A673 (cell line): Measurements from ENCODE around the gene TAF15. TPM values are rescaled to one million over a fixed set of nuclear protein-coding genes. Genes with fewer than 3 reads are reported as not detected.

Experiments
- BruUV-seq: library from RNA; stranded (reverse); fragments of 400-500 nt; replicated peaks from 2 replicates; lab custom pipeline; 2021; lab: Mats Ljungman, UMichigan
- CTCF ChIA-PET: fragments of 300-600 bp; sonication (Branson Sonifier 250); formaldehyde crosslinking; loops from one replicate; lab custom pipeline; 2022; ENCODE audit warnings: antibody characterized with exemption; lab: Charles Lee
- POLR2A ChIA-PET: fragments of 300-600 bp; sonication (Branson Sonifier 250); formaldehyde crosslinking; loops from one replicate; lab custom pipeline; 2022; ENCODE audit warnings: antibody characterized with exemption; ENCODE audit not compliant: low non-redundant PET; lab: Charles Lee
- DNase-seq: peaks from one replicate; pipeline ENCODE4 v3.0.0-alpha.2; 2015; ENCODE audit warnings: low spot score
- H3K27ac ChIP-seq: fragments of 200-600 bp; sonication (generic); 2 replicates; pipeline ENCODE4 v1.5.1; 2016; ENCODE audit warnings: mixed run types, low read depth, mild to moderate bottlenecking, mixed read lengths, antibody characterized with exemption, low read length; ENCODE audit not compliant: poor library complexity, severe bottlenecking
- H3K27me3 ChIP-seq: fragments of 200-600 bp; sonication (generic); replicated peaks from 2 replicates; pipeline ENCODE4 v1.6.1; 2017; ENCODE audit warnings: mixed run types, low read depth, mild to moderate bottlenecking, mixed read lengths, antibody characterized with exemption, low read length; ENCODE audit not compliant: insufficient read depth, poor library complexity
- H3K36me3 ChIP-seq: fragments of 200-600 bp; sonication (generic); 2 replicates; pipeline ENCODE4 v1.6.1; 2016; ENCODE audit warnings: mixed run types, mild to moderate bottlenecking, mixed read lengths, antibody characterized with exemption, low read length; ENCODE audit not compliant: insufficient read depth, poor library complexity, severe bottlenecking
- H3K4me1 ChIP-seq: fragments of 200-600 bp; sonication (generic); 2 replicates; pipeline ENCODE4 v1.6.1; 2017; ENCODE audit warnings: mixed run types, mild to moderate bottlenecking, mixed read lengths, antibody characterized with exemption, low read length; ENCODE audit not compliant: insufficient read depth, poor library complexity, severe bottlenecking
- H3K4me3 ChIP-seq: fragments of 200-600 bp; sonication (generic); 2 replicates; pipeline ENCODE4 v1.5.1; 2016; ENCODE audit warnings: low read depth, mixed run types, mild to moderate bottlenecking, mixed read lengths, low read length; ENCODE audit not compliant: poor library complexity, severe bottlenecking
- H3K9me3 ChIP-seq: fragments of 200-600 bp; sonication (generic); 2 replicates; pipeline ENCODE4 v1.6.1; 2016; ENCODE audit warnings: mixed run types, low read depth, mild to moderate bottlenecking, mixed read lengths, antibody characterized with exemption, low read length; ENCODE audit not compliant: poor library complexity, severe bottlenecking
- EZH2 ChIP-seq: fragments of 200-600 bp; sonication (generic); IDR thresholded peaks from 2 replicates; pipeline ENCODE4 v1.6.1; 2017; ENCODE audit warnings: borderline replicate concordance, low read depth, mild to moderate bottlenecking, mixed read lengths, antibody characterized with exemption, low read length; ENCODE audit not compliant: poor library complexity, severe bottlenecking
- intact Hi-C: fragments of 100-400 bp; cut with micrococcal nuclease; formaldehyde crosslinking; loops from one replicate; pipeline ENCODE4 v1.10.0; 2022; ENCODE audit not compliant: unreplicated experiment
- total RNA-seq: library from RNA; stranded (reverse); gene quantifications from 2 replicates; pipeline ENCODE4 v1.2.3, GENCODE V29; 2021
- TF ChIP-seq, protein P1 (sequence below): fragments of 300-800, 200-600 bp; sonication (generic); conservative IDR thresholded peaks from 2 replicates; pipeline ENCODE4 v1.5.1; 2017; ENCODE audit warnings: low read depth, mild to moderate bottlenecking, antibody characterized with exemption, low read length, moderate library complexity, mixed read lengths

TAF15 gene
- total RNA-seq, 1 experiment from 2014 or later: 108 TPM

DNA sequence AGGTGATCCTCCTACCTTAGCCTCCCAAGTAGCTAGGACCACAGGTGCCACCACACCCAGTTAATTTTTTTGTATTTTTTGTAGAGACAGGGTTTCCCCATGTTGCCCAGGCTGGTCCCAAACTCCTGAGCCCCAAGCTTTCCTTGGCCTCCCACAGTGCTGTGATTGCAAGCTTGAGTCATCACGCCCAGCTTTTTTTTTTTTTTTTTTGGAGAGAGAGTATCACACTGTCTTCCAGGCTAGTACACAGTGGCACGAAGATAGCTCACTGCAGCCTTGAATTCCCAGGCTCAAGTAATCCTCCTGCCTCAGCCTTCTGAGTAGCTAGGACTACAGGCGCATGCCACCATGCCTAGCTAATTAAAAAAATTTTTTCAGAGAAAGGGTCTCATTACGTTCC is 32.2 kb downstream of the TAF15 start:
- CTCF ChIA-PET: interaction anchor here (0.6 kb wide), 2 partner anchors 10 to 194 kb away, joined by 3 to 5 read pairs; no protein-coding TSS in a partner anchor
- POLR2A ChIA-PET: no interaction called here
- peaks cover 67% of the 10 kb centered on the region for H3K36me3 ChIP-seq
- no TSS peak for BruUV-seq
- no peaks in the 10 kb centered on the region for H3K27me3 ChIP-seq
- no peak overlapping the region for H3K27ac ChIP-seq
- no peak for DNase-seq
- no peak for TF ChIP-seq EZH2
- TF ChIP-seq, protein P1, sequence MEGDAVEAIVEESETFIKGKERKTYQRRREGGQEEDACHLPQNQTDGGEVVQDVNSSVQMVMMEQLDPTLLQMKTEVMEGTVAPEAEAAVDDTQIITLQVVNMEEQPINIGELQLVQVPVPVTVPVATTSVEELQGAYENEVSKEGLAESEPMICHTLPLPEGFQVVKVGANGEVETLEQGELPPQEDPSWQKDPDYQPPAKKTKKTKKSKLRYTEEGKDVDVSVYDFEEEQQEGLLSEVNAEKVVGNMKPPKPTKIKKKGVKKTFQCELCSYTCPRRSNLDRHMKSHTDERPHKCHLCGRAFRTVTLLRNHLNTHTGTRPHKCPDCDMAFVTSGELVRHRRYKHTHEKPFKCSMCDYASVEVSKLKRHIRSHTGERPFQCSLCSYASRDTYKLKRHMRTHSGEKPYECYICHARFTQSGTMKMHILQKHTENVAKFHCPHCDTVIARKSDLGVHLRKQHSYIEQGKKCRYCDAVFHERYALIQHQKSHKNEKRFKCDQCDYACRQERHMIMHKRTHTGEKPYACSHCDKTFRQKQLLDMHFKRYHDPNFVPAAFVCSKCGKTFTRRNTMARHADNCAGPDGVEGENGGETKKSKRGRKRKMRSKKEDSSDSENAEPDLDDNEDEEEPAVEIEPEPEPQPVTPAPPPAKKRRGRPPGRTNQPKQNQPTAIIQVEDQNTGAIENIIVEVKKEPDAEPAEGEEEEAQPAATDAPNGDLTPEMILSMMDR: no peak
- no peak overlapping the region for H3K4me3 ChIP-seq
- no peaks in the 10 kb centered on the region for H3K9me3 ChIP-seq
- intact Hi-C loops: no loop called here
- H3K4me1 ChIP-seq: no peaks in the 10 kb centered on the region

DNA sequence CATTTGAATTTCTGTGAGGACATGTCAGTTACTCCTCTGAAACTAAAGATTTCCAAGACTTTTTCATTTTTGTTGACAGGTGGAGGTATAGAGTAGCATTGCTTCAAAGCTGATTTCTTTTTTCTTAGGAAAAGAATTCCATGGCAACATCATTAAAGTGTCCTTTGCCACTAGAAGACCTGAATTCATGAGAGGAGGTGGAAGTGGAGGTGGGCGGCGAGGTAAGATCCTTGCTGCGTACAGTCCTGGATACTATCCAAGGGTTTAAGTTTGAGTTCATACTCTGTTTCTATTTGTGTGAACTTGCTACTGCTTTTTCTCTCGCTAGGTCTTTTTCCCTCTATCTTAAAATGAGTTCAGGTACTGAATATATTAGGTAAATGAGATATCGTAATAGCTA is 33.0 kb downstream of the TAF15 start:
- no peak overlapping the region for H3K4me3 ChIP-seq
- TF ChIP-seq EZH2: no peak
- TF ChIP-seq, protein P1: no peak
- H3K27me3 ChIP-seq: no peaks in the 10 kb centered on the region
- DNase-seq: no peak
- H3K4me1 ChIP-seq: no peaks in the 10 kb centered on the region
- CTCF ChIA-PET: no interaction called here
- peaks cover 66% of the 10 kb centered on the region for H3K36me3 ChIP-seq
- intact Hi-C loops: no loop called here
- no peaks in the 10 kb centered on the region for H3K9me3 ChIP-seq
- BruUV-seq: no TSS peak
- POLR2A ChIA-PET: no interaction called here
- H3K27ac ChIP-seq: no peak overlapping the region

DNA sequence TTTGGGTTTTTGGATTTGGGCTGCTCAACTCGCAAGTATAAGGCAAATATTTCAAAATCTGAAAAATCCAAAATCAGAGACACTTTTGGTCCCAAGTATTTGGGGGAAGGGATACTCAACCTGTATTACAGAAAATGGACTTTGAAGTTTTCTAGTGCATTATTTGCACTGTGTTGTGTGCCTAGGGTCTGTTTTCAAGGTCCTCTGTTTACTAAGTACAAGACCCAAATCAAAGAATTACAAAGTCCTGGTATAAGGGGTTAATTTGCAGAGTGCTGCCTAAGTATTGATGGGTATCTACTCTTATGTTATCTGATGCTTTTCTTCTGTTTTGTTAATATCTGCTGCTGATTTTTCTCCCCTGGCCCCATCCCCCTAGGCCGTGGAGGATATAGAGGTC is 34.4 kb downstream of the TAF15 start:
- no TSS peak for BruUV-seq
- ChIA-PET POLR2A (no interaction called here), CTCF (no interaction called here)
- DNase-seq: no peak
- no peaks in the 10 kb centered on the region for H3K27me3 ChIP-seq
- peaks cover 62% of the 10 kb centered on the region for H3K36me3 ChIP-seq
- TF ChIP-seq EZH2: no peak
- TF ChIP-seq, protein P1: no peak
- H3K4me3 ChIP-seq: no peak overlapping the region
- no peaks in the 10 kb centered on the region for H3K9me3 ChIP-seq
- intact Hi-C loops: no loop called here
- H3K27ac ChIP-seq: no peak overlapping the region
- H3K4me1 ChIP-seq: no peaks in the 10 kb centered on the region
